Lower leg skin (tissue), 4 donors: Measurements from ENCODE around the gene STEAP2. TPM values are rescaled to one million over a fixed set of nuclear protein-coding genes. Genes with fewer than 3 reads are reported as not detected.

Experiments
- DNase-seq, 2 donors: peaks; one replicate each; pipeline ENCODE4 v3.0.0-alpha.2; 2019; ENCODE audit warnings: low spot score in 2 of 2
- H3K4me3 ChIP-seq: fragments of 200-600 bp; sonication (generic); 2 replicates; pipeline ENCODE4 v1.5.1; 2017; ENCODE audit warnings: mild to moderate bottlenecking, low read depth; ENCODE audit not compliant: poor library complexity, severe bottlenecking
- CTCF ChIP-seq, 3 donors: fragments of 450-650 bp; IDR thresholded peaks; one replicate each; pipeline ENCODE4 v1.5.1; 2016; ENCODE audit warnings: antibody characterized with exemption in 3 of 3, mild to moderate bottlenecking in 3 of 3, moderate library complexity in 2 of 3
- POLR2A ChIP-seq, 2 donors: fragments of 450-650 bp; IDR thresholded peaks; one replicate each; pipeline ENCODE4 v1.6.1; 2016 to 2017; ENCODE audit warnings: antibody characterized with exemption in 2 of 2, mild to moderate bottlenecking in 1 of 2, moderate library complexity in 1 of 2
- WGBS, 2 donors: methylation state at CpG; one replicate each; pipeline ENCODE4 v1.1.5; 2018; 5-methylcytosine and 5-hydroxymethylcytosine counted together
- intact Hi-C: fragments of 100-400 bp; cut with DNase I; formaldehyde crosslinking; loops from one replicate; pipeline ENCODE4 v1.15.0; 2023; ENCODE audit warnings: low total_unique reads
- total RNA-seq, 4 donors: library from RNA; depleted of rRNA; stranded (reverse); fragments of >200 nt; gene quantifications; one replicate each; pipeline ENCODE4 v1.1.0, GENCODE V29; 2016

STEAP2 gene
- total RNA-seq, 4 donors from 2014 or later = 2.7 to 7.9 (median 5.3) TPM

GRCh38 chr7:90194911-90195809, 16.4 kb upstream of the STEAP2 start:
- 77 to 82% methylated on average over 10 of the region's 10 CpGs for WGBS, 2 donors
- no peak overlapping the region for H3K4me3 ChIP-seq
- DNase-seq = no peak
- intact Hi-C loops = no loop called here
- no peak for TF ChIP-seq CTCF (IDR thresholded peaks at IDR 0.05)
- TF ChIP-seq POLR2A (IDR thresholded peaks at IDR 0.05) = no peak

GRCh38 chr7:90201500-90202195, 9.9 kb upstream of the STEAP2 start:
- DNase-seq = no peak
- no peak overlapping the region for H3K4me3 ChIP-seq
- TF ChIP-seq CTCF (IDR thresholded peaks at IDR 0.05) (no peak), POLR2A (IDR thresholded peaks at IDR 0.05) (no peak)
- intact Hi-C loops = no loop called here
- WGBS, 2 donors = 90 to 94% methylated on average over 2 of the region's 2 CpGs

GRCh38 chr7:90207956-90208355, 3.6 kb upstream of the STEAP2 start:
- DNase-seq = no peak
- no peak for TF ChIP-seq POLR2A (IDR thresholded peaks at IDR 0.05)
- TF ChIP-seq CTCF (IDR thresholded peaks at IDR 0.05) = no peak
- no peak overlapping the region for H3K4me3 ChIP-seq
- intact Hi-C loops = no loop called here
- 77 to 90% methylated on average over 1 of the region's 1 CpG for WGBS, 2 donors

GRCh38 chr7:90209776-90210175, 1.8 kb upstream of the STEAP2 start:
- no peak overlapping the region for H3K4me3 ChIP-seq
- TF ChIP-seq CTCF (IDR thresholded peaks at IDR 0.05) = no peak
- TF ChIP-seq POLR2A (IDR thresholded peaks at IDR 0.05) = no peak
- intact Hi-C loops = no loop called here
- no peak for DNase-seq
- WGBS, 2 donors = 34 to 39% methylated on average over 1 of the region's 1 CpG

- intact Hi-C loops = no loop called here
- H3K4me3 ChIP-seq = no peak overlapping the region
- WGBS, 2 donors = 73 to 74% methylated on average over 5 of the region's 5 CpGs
- TF ChIP-seq POLR2A (IDR thresholded peaks at IDR 0.05) (no peak), CTCF (IDR thresholded peaks at IDR 0.05) (no peak)
- DNase-seq = no peak
Measured at GRCh38 chr7:90210475-90210874, 1.1 kb upstream of the STEAP2 start.
